PFSK-1 (cell line): ENCODE results near the gene ARSG.

Experiments
- FOXP2 ChIP-seq: optimal IDR thresholded peaks from 2 replicates; pipeline ENCODE3; 2011; ENCODE audit warnings: borderline replicate concordance, control low read depth, inconsistent platforms; ENCODE audit not compliant: insufficient read depth; ENCODE audit errors: extremely low read length, extremely low read depth
- POLR2AphosphoS5 ChIP-seq: IDR thresholded peaks from 2 replicates; pipeline ENCODE4 v1.6.1; 2012; ENCODE audit warnings: low read depth, mild to moderate bottlenecking, control low read depth, low read length, moderate library complexity
- REST ChIP-seq, 2 experiments: IDR thresholded peaks; 2 replicates each; pipeline versions ENCODE4 v1.6.1 to v1.8.0; 2011 to 2012; ENCODE audit warnings: low read depth in 2 of 2, low read length in 2 of 2, control low read depth in 1 of 2, inconsistent platforms in 1 of 2, mild to moderate bottlenecking in 1 of 2, moderate library complexity in 1 of 2; ENCODE audit not compliant: insufficient read depth in 1 of 2
- SIN3A ChIP-seq: IDR thresholded peaks from 2 replicates; pipeline ENCODE4 v1.6.1; 2012; ENCODE audit warnings: mild to moderate bottlenecking, low read length, moderate library complexity, borderline replicate concordance; ENCODE audit not compliant: insufficient read depth
- TAF1 ChIP-seq: IDR thresholded peaks from 2 replicates; pipeline ENCODE4 v1.6.1; 2012; ENCODE audit warnings: low read length, control low read depth, borderline replicate concordance; ENCODE audit not compliant: insufficient read depth

The ARSG gene

GRCh38 chr17:68319410-68320162 is 28.3 kb downstream of the ARSG start:
- TF ChIP-seq REST (IDR thresholded peaks at IDR 0.05; ENCODE audit: insufficient read depth in 1 of 2, low read depth in 2 of 2, low read length in 2 of 2): no peak
- no peak for TF ChIP-seq TAF1
- TF ChIP-seq POLR2AphosphoS5: no peak
- no peak for TF ChIP-seq FOXP2
- no peak for TF ChIP-seq SIN3A

GRCh38 chr17:68320311-68320865 is 29.1 kb downstream of the ARSG start:
- TF ChIP-seq REST (IDR thresholded peaks at IDR 0.05; ENCODE audit: insufficient read depth in 1 of 2, low read depth in 2 of 2, low read length in 2 of 2) (peak; percentile 61 to 80; a peak in 3 of 4 replicates), FOXP2 (no peak)

GRCh38 chr17:68320943-68321555 is 29.8 kb downstream of the ARSG start:
- TF ChIP-seq TAF1 (no peak), REST (IDR thresholded peaks at IDR 0.05; ENCODE audit: insufficient read depth in 1 of 2, low read depth in 2 of 2, low read length in 2 of 2) (no peak), FOXP2 (no peak), POLR2AphosphoS5 (no peak), SIN3A (no peak)

- TF ChIP-seq POLR2AphosphoS5 (no peak), REST (IDR thresholded peaks at IDR 0.05; ENCODE audit: insufficient read depth in 1 of 2, low read depth in 2 of 2, low read length in 2 of 2) (no peak)
These were observed 30.3 kb downstream of the ARSG start for GRCh38 chr17:68321556-68321954.
